SU-DHL-6 (cell line): ENCODE data around the gene AMFR.

Source experiments
- CTCF ChIP-seq: fragments of 200-600 bp; sonication (generic); IDR thresholded peaks from one replicate; pipeline ENCODE4 v1.5.1; 2017; ENCODE audit warnings: antibody characterized with exemption, mild to moderate bottlenecking, low read length, moderate library complexity; ENCODE audit not compliant: insufficient read depth, poor library complexity, severe bottlenecking
- EZH2phosphoT487 ChIP-seq: fragments of 200-600 bp; sonication (generic), shearing (Covaris generic); conservative IDR thresholded peaks from 2 replicates; pipeline ENCODE4 v1.6.1; 2018; ENCODE audit warnings: mild to moderate bottlenecking, antibody characterized with exemption, low read length, moderate library complexity, mixed read lengths

GRCh38 chr16:56373003-56373402 is 52.3 kb downstream of the AMFR start:
- TF ChIP-seq CTCF (no peak), EZH2phosphoT487 (no peak)
